ENCODE data around the gene SLC30A2.

- TF ChIP-seq FOXK2 (IDR thresholded peaks at IDR 0.05) (no peak), FOXM1 (IDR thresholded peaks at IDR 0.05; ENCODE audit: borderline replicate concordance) (no peak), SUZ12 (IDR thresholded peaks at IDR 0.05) (no peak), PKNOX1 (IDR thresholded peaks at IDR 0.05) (no peak), FOXA1 (IDR thresholded peaks at IDR 0.05) (no peak), TARDBP (IDR thresholded peaks at IDR 0.05) (no peak), ZNF384 (IDR thresholded peaks at IDR 0.05) (no peak), ARNT (IDR thresholded peaks at IDR 0.05) (no peak), BHLHE40 (IDR thresholded peaks at IDR 0.05; ENCODE audit: borderline replicate concordance) (no peak), NFRKB (IDR thresholded peaks at IDR 0.05) (no peak), SP1 (IDR thresholded peaks at IDR 0.05) (no peak), HDGF (IDR thresholded peaks at IDR 0.05; ENCODE audit: borderline replicate concordance) (no peak)
Observed at GRCh38 chr1:26016258-26016952, 29.5 kb downstream of the SLC30A2 start.

All from HEK293T (cell line).